Measurements from ENCODE around the gene ADD3. TPM values are rescaled to one million over a fixed set of nuclear protein-coding genes. Genes with fewer than 3 reads are reported as not detected.

The ADD3 gene
- total and polyA plus RNA-seq, 10 of the 15 experiments (the other 5 are each of a cell fraction or from before 2014, with no cell fraction given): 27.3 to 129 (median 67.8) TPM

GRCh38 chr10:110165239-110165638 is 157.5 kb downstream of the ADD3 start (continued):
- TF ChIP-seq, protein P1, sequence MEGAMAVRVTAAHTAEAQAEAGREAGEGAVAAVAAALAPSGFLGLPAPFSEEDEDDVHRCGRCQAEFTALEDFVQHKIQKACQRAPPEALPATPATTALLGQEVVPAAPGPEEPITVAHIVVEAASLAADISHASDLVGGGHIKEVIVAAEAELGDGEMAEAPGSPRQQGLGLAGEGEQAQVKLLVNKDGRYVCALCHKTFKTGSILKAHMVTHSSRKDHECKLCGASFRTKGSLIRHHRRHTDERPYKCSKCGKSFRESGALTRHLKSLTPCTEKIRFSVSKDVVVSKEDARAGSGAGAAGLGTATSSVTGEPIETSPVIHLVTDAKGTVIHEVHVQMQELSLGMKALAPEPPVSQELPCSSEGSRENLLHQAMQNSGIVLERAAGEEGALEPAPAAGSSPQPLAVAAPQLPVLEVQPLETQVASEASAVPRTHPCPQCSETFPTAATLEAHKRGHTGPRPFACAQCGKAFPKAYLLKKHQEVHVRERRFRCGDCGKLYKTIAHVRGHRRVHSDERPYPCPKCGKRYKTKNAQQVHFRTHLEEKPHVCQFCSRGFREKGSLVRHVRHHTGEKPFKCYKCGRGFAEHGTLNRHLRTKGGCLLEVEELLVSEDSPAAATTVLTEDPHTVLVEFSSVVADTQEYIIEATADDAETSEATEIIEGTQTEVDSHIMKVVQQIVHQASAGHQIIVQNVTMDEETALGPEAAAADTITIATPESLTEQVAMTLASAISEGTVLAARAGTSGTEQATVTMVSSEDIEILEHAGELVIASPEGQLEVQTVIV (IDR thresholded peaks at IDR 0.05; ENCODE audit: borderline replicate concordance, partially characterized antibody): no peak
- TF ChIP-seq GATAD2B (conservative IDR thresholded peaks at IDR 0.05; ENCODE audit: low read depth): no peak

DNA sequence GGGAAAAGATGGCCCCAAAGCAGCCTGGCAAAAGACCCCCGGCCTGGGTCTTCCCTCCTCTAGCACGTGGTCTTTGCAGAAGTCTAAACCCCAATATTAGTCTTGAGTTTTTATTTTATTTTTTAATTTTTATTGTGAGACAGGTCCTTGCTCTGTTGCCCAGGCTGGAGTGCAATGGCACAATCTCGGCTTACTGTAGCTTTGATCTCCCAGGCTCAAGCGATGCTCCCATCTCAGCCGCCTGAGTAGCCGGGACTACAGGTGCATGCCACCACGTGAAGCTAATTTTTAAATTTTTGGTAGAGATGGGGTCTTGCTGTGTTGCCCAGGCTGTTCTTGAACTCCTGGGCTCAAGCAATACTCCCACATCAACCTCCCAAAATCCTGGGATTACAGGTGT is 159.4 kb downstream of the ADD3 start:
- CTCF ChIA-PET: interaction anchor here (0.7 kb wide), 1 partner anchor 17 kb away, joined by 3 read pairs; no protein-coding TSS in a partner anchor
- no peak overlapping the region for H3K27ac ChIP-seq (ENCODE audit: control insufficient read depth, insufficient read depth)
- FAIRE-seq: no peak
- no peaks in the 10 kb centered on the region for H3K9me3 ChIP-seq (replicated peaks; ENCODE audit: control insufficient read depth, insufficient read depth, low read length)
- RAD21 ChIA-PET (ENCODE audit: unreplicated experiment): no interaction called here
- H3K4me2 ChIP-seq (ENCODE audit: control insufficient read depth, insufficient read depth): no peak overlapping the region
- 64% methylated on average over 7 of the region's 7 CpGs for WGBS (ENCODE audit: insufficient coverage, insufficient replicate concordance, low lambda C conversion rate, missing lambda C conversion rate)
- no peak overlapping the region for H2AFZ ChIP-seq (ENCODE audit: control insufficient read depth, low read depth, low read length)
- DNase-seq (ENCODE audit: low read depth, low spot score): no peak
- no peak for ATAC-seq
- no peak for TF ChIP-seq RELA (IDR thresholded peaks at IDR 0.05; ENCODE audit: borderline replicate concordance, partially characterized antibody)
- no peak for TF ChIP-seq DPF2 (IDR thresholded peaks at IDR 0.05)
- TF ChIP-seq HDGF (IDR thresholded peaks at IDR 0.05): no peak
- no peak for TF ChIP-seq BCL3 (IDR thresholded peaks at IDR 0.05; ENCODE audit: borderline replicate concordance, insufficient read depth, low read depth, low read length, poor library complexity, severe bottlenecking)
- no peak for TF ChIP-seq ASH2L (IDR thresholded peaks at IDR 0.05; ENCODE audit: borderline replicate concordance, low read depth)
- no peak for TF ChIP-seq BMI1 (IDR thresholded peaks at IDR 0.05; ENCODE audit: borderline replicate concordance)
- no peak for TF ChIP-seq NKRF (conservative IDR thresholded peaks at IDR 0.05)
- no peak for TF ChIP-seq KLF5 (IDR thresholded peaks at IDR 0.05; ENCODE audit: partially characterized antibody)
- TF ChIP-seq, protein P2, sequence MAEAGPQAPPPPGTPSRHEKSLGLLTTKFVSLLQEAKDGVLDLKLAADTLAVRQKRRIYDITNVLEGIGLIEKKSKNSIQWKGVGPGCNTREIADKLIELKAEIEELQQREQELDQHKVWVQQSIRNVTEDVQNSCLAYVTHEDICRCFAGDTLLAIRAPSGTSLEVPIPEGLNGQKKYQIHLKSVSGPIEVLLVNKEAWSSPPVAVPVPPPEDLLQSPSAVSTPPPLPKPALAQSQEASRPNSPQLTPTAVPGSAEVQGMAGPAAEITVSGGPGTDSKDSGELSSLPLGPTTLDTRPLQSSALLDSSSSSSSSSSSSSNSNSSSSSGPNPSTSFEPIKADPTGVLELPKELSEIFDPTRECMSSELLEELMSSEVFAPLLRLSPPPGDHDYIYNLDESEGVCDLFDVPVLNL (IDR thresholded peaks at IDR 0.05; ENCODE audit: low read depth, low read length): no peak
- no peak for TF ChIP-seq SRF (IDR thresholded peaks at IDR 0.05; ENCODE audit: low read depth in 2 of 2, low read length in 2 of 2)
- TF ChIP-seq BCL11A (IDR thresholded peaks at IDR 0.05; ENCODE audit: low read depth, low read length): no peak
- no peak for TF ChIP-seq MYC (IDR thresholded peaks at IDR 0.05; ENCODE audit: insufficient read depth, insufficient read length, insufficient replicate concordance, low read length, severe bottlenecking)
- TF ChIP-seq ZSCAN29 (IDR thresholded peaks at IDR 0.05): no peak
- TF ChIP-seq JUNB (IDR thresholded peaks at IDR 0.05): no peak
- H3K9ac ChIP-seq (ENCODE audit: control insufficient read depth, insufficient read depth, low read length): no peak overlapping the region
- H3K4me3 ChIP-seq: no peak overlapping the region
- peaks cover 13 to 17% of the 10 kb centered on the region in 2 experiments for H3K27me3 ChIP-seq (replicated peaks in 1 of 2; ENCODE audit: control insufficient read depth in 2 of 2, insufficient read depth in 2 of 2, low read length in 1 of 2)
- 0 out of 2 replicates have a peak, but pooled peaks cover 3% of the 10 kb centered on the region for H4K20me1 ChIP-seq (ENCODE audit: control insufficient read depth, insufficient read depth)
- no TSS peak for BruUV-seq (replicated peaks)
- in situ Hi-C loops (cut with MboI): no loop called here
- H3K79me2 ChIP-seq (ENCODE audit: control insufficient read depth, insufficient read depth, low read length): no peaks in the 10 kb centered on the region
- SMC1A ChIA-PET (ENCODE audit: uncharacterized antibody, unreplicated experiment): interaction anchor here (0.6 kb wide), 1 partner anchor 19 kb away, joined by 3 read pairs; no protein-coding TSS in a partner anchor
- intact Hi-C loops (cut with micrococcal nuclease; ENCODE audit: unreplicated experiment): no loop called here
- H3K4me1 ChIP-seq (ENCODE audit: control insufficient read depth, insufficient read depth, low read length): no peaks in the 10 kb centered on the region; the same call in 1 of the 2 replicates
- H3K36me3 ChIP-seq (ENCODE audit: control insufficient read depth in 2 of 2, insufficient read depth in 2 of 2, low read length in 1 of 2): no peaks in the 10 kb centered on the region
- POLR2A ChIA-PET: interaction anchor here (0.5 kb wide), 1 partner anchor 251 kb away, joined by 5 read pairs; no protein-coding TSS in a partner anchor

All from GM12878 (cell line).